Parathyroid adenoma (tissue), 2 donors: Measurements from ENCODE around the gene MMEL1.

ENCODE experiments used
- H2AFZ ChIP-seq: fragments of 300-600 bp; sonication (generic); one replicate; pipeline ENCODE4 v1.7.0; 2017; ENCODE audit warnings: antibody characterized with exemption, mild to moderate bottlenecking
- H3K27ac ChIP-seq: fragments of 300-600 bp; sonication (generic); one replicate; pipeline ENCODE4 v1.7.0; 2017
- H3K27me3 ChIP-seq: fragments of 300-600 bp; sonication (generic); one replicate; pipeline ENCODE4 v1.7.0; 2017; ENCODE audit warnings: low read length; ENCODE audit not compliant: control insufficient read depth, insufficient read depth
- H3K36me3 ChIP-seq: fragments of 300-600 bp; sonication (generic); one replicate; pipeline ENCODE4 v1.7.0; 2017; ENCODE audit warnings: low read length; ENCODE audit not compliant: control insufficient read depth, insufficient read depth
- H3K4me1 ChIP-seq: fragments of 300-600 bp; sonication (generic); one replicate; pipeline ENCODE4 v1.7.0; 2017; ENCODE audit warnings: control low read depth
- H3K4me2 ChIP-seq: fragments of 300-600 bp; sonication (generic); one replicate; pipeline ENCODE4 v1.7.0; 2017; ENCODE audit warnings: low read length
- H3K4me3 ChIP-seq: fragments of 300-600 bp; sonication (generic); one replicate; pipeline ENCODE4 v1.7.0; 2017; ENCODE audit warnings: low read depth, low read length
- H3K79me2 ChIP-seq: fragments of 300-600 bp; sonication (generic); one replicate; pipeline ENCODE4 v1.7.0; 2017; ENCODE audit warnings: control low read depth
- H3K9ac ChIP-seq: fragments of 300-600 bp; sonication (generic); one replicate; pipeline ENCODE4 v1.7.0; 2017; ENCODE audit warnings: mild to moderate bottlenecking
- H3K9me3 ChIP-seq: fragments of 300-600 bp; sonication (generic); one replicate; pipeline ENCODE4 v1.7.0; 2017; ENCODE audit warnings: low read length; ENCODE audit not compliant: control insufficient read depth
- TF ChIP-seq, protein P1 (sequence below): fragments of 300-600 bp; sonication (generic); IDR thresholded peaks from one replicate; pipeline ENCODE4 v1.7.0; 2017; ENCODE audit warnings: antibody characterized with exemption, mild to moderate bottlenecking
- donor health status: primary hyperparathyroidism.

The MMEL1 gene

DNA sequence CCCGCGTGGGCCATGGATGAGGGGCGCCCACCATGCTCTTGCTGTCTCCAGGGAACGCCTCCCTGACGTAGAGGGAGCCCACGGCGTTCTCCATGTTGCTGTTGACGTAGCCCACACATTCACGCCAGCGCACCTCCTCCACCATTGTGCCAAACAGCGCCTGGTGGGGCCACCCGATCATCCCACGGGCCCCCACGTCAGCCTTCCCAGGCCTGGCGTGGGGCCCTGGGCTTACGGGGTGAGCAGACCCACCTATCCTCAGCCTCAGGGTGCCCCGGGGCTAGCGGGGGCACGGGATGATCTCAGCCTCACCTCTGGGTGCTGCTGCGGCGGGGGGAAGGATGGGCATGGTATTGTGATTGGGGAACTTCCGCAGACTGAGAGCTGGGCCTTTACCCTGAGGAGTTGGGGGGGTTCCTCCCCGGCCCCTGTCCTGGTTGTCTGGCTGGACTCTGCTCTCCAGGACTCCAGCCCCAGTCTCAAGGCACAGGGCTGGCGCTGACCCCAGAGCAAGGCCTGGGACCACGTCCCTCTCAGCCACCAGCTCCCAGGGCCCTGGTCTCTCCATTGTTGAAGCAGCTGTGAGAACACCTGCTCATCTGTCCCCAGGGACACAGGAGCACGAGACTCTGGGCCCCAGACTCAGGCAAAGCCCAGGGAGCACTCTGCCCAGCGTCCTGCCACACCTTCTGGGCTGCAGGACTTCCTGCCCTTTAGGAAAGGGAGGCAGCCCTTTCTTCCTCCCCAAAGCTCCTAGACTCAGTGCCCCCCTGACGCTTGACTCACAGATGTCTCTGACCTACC lies 36.1 kb downstream of the MMEL1 start:
- TF ChIP-seq, protein P1, sequence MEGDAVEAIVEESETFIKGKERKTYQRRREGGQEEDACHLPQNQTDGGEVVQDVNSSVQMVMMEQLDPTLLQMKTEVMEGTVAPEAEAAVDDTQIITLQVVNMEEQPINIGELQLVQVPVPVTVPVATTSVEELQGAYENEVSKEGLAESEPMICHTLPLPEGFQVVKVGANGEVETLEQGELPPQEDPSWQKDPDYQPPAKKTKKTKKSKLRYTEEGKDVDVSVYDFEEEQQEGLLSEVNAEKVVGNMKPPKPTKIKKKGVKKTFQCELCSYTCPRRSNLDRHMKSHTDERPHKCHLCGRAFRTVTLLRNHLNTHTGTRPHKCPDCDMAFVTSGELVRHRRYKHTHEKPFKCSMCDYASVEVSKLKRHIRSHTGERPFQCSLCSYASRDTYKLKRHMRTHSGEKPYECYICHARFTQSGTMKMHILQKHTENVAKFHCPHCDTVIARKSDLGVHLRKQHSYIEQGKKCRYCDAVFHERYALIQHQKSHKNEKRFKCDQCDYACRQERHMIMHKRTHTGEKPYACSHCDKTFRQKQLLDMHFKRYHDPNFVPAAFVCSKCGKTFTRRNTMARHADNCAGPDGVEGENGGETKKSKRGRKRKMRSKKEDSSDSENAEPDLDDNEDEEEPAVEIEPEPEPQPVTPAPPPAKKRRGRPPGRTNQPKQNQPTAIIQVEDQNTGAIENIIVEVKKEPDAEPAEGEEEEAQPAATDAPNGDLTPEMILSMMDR: no peak
- no peak overlapping the region for H3K4me2 ChIP-seq
- no peak overlapping the region for H3K4me3 ChIP-seq
- no peaks in the 10 kb centered on the region for H3K27me3 ChIP-seq
- no peak overlapping the region for H3K27ac ChIP-seq
- no peak overlapping the region for H2AFZ ChIP-seq
- no peaks in the 10 kb centered on the region for H3K36me3 ChIP-seq
- no peaks in the 10 kb centered on the region for H3K9me3 ChIP-seq
- H3K79me2 ChIP-seq: no peaks in the 10 kb centered on the region
- H3K4me1 ChIP-seq: no peaks in the 10 kb centered on the region
- no peak overlapping the region for H3K9ac ChIP-seq

DNA sequence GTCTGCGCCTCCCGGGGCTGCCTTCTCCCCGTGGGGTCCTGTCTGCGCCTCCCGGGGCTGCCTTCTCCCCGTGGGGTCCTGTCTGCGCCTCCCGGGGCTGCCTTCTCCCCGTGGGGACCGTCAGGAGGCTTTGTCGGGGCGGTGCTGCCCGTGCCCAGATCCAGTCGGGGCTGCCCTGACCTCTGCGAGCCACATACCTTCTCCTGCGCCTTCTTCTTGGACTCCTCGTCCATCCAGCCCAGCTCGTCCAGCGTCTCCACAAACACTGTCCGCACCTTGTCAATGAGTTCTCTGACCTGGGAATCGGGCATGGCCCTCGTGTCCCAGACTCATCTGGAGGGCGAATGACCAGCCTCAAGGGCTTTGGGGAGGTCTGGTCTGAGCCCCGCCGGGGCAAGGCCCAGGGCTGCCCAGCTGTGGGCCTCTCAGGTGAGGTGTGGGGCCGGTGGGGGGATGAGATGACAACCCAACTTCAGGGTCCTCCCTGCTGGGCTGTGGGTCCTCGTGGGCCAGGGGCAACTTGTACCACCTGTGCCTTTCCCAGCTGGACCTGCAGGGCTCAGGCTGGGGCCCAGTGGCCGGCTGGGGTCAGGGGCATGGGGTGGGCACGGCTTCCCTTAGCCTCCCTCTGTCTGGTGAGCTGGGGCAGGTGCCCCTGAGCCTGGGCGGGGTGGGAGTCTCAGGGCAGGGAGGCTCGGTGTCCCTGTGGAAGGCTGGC lies 36.8 kb downstream of the MMEL1 start:
- Histone ChIP-seq H3K4me3 (no peak overlapping the region), H3K36me3 (no peaks in the 10 kb centered on the region), H3K79me2 (no peaks in the 10 kb centered on the region), H3K27me3 (no peaks in the 10 kb centered on the region), H2AFZ (no peak overlapping the region), H3K9me3 (no peaks in the 10 kb centered on the region), H3K9ac (no peak overlapping the region), H3K4me2 (no peak overlapping the region), H3K4me1 (no peaks in the 10 kb centered on the region), H3K27ac (no peak overlapping the region)
- TF ChIP-seq, protein P1: no peak

DNA sequence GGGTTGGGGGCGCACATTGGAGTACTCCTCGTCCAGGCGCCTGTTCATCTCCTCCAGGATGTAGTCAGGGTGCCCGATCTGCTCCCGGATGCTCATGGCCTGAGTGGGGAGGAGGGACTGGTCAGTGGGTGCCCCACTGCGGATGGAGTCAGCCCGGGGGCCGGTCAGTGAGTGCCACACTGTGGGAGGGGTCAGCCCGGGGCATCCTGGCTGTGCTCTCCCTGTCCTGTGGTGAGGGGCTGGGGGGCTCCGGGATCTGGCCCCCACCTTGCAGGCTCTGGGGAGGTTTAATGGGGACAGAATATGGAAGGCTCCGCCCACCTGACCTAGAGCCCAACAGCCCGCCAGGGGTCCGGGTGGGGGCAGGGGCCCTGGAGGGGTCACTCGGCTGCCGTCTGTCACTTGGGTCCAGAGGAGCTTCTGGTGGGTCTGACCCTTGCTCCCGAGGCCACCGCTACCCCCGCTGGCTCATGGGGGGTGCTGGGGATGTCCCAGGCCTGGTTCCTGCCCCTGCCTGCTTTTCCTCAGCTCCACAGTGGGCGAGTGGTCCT lies 37.5 kb downstream of the MMEL1 start:
- Histone ChIP-seq H3K27ac (no peak overlapping the region), H2AFZ (no peak overlapping the region), H3K27me3 (no peaks in the 10 kb centered on the region), H3K9me3 (no peaks in the 10 kb centered on the region), H3K4me3 (no peak overlapping the region), H3K79me2 (no peaks in the 10 kb centered on the region), H3K9ac (no peak overlapping the region), H3K4me1 (no peaks in the 10 kb centered on the region), H3K36me3 (no peaks in the 10 kb centered on the region), H3K4me2 (no peak overlapping the region)
- TF ChIP-seq, protein P1: no peak

DNA sequence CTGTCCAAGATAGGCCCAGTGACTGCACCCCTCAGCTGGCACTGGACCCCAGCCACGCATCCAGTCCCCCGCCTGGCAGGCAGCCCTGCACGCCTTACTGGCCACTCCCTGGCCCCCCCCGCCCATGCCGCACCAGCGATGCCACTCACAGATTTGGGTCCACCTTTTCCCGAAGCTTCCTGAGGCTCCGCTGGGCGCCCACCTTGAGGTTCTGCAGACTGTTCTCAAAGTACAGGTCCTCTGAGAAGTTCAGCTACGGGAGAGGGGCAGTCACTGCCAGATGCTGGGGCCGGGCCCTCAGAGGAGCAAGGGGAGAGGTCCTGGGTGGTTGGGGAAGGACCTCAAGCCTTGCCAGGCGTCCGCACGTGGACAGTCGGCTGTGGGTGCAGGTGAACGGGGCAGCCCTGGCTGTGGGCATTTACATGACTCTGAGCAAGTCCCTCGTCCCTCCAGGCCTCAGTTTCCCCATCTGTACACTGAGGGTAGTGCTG lies 38.1 kb downstream of the MMEL1 start:
- Histone ChIP-seq H3K4me3 (no peak overlapping the region), H3K27me3 (no peaks in the 10 kb centered on the region), H3K27ac (no peak overlapping the region), H3K4me2 (no peak overlapping the region), H3K9ac (no peak overlapping the region), H3K79me2 (no peaks in the 10 kb centered on the region), H3K4me1 (no peaks in the 10 kb centered on the region), H3K36me3 (no peaks in the 10 kb centered on the region), H2AFZ (no peak overlapping the region), H3K9me3 (no peaks in the 10 kb centered on the region)
- TF ChIP-seq, protein P1: no peak
